NCI-H1417 treated with DMSO at 0.1 percent for 48 hours (cell line): ENCODE results near the gene CD68.
"Not testable (repeated sequence)": the region's sequence is repeated elsewhere in the genome, so short reads cannot be mapped to it uniquely, and the experiment has no call there.

ENCODE experiments used
- DNase-seq: peaks from one replicate; lab custom pipeline; 2025; lab: John Stamatoyannopoulos, UW

The CD68 gene

DNA sequence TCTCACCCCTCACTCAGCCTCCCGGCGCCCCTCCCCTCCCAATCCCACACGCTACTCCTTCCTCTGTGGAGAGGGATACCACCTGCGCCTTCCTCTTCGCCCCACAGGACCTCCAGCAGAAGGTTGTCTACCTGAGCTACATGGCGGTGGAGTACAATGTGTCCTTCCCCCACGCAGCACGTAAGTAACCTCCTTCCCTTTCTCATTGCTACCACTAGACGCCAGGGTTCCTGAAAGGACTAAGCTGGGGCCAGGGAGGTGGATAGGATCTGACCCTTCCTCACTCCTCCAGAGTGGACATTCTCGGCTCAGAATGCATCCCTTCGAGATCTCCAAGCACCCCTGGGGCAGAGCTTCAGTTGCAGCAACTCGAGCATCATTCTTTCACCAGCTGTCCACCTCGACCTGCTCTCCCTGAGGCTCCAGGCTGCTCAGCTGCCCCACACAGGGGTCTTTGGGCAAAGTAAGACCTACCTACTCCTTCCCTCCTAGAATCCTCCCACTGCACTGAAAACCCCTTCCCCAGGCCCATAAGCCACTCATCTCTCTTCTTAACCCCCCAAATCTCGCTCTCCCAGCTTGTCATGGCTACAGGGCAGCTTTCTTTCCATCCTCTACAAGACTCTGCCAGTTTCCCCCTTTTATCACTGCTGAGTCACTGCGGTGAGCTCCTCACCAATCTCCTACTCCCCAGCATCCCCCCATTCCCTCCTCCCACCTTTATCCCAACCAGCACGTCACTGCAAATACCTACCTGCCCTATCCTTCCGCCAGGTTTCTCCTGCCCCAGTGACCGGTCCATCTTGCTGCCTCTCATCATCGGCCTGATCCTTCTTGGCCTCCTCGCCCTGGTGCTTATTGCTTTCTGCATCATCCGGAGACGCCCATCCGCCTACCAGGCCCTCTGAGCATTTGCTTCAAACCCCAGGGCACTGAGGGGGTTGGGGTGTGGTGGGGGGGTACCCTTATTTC is 1.5 kb downstream of the CD68 start:
- DNase-seq = no peak

DNA sequence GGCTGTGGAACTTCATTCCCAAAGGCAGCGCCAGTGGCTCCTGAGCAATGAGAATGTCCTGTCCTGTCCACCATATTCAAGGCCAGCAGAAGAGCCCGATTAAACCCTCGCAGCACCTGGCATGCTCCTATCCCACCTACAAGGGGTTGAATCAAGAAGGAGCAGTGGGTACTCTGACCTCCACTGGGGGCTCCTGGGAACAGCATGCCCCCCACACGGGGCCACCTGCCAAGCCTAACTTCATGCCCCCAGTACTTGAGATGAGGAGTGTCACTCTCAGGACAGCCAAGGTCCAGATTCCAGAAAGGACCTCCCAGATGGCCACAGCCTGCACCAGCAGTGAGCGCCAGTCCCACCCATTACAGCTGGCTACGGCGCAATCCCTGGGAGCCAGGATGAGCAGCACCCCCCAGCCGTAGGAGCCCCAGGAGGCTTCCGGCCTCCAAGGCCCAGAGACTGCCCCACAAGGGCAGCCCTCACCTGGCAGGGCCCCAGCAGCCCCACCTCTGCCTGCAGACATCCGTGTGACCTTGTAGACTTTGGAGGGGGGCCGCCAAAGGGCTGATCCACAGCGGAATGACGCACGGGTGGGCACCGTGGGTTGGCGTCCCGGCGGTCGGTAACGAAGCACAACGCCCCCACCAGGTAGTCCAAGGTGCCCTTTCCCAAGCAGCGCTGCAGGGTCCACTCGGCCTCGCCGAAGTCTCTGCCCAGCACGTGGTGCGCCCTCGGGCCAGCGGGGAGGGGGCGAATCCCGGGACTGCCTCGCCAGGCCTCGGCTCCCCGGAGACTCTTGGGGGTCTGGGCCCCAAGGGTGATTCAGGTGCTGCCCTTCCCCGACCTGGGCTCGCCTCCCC is 3.2 kb downstream of the CD68 start:
- no peak for DNase-seq

DNA sequence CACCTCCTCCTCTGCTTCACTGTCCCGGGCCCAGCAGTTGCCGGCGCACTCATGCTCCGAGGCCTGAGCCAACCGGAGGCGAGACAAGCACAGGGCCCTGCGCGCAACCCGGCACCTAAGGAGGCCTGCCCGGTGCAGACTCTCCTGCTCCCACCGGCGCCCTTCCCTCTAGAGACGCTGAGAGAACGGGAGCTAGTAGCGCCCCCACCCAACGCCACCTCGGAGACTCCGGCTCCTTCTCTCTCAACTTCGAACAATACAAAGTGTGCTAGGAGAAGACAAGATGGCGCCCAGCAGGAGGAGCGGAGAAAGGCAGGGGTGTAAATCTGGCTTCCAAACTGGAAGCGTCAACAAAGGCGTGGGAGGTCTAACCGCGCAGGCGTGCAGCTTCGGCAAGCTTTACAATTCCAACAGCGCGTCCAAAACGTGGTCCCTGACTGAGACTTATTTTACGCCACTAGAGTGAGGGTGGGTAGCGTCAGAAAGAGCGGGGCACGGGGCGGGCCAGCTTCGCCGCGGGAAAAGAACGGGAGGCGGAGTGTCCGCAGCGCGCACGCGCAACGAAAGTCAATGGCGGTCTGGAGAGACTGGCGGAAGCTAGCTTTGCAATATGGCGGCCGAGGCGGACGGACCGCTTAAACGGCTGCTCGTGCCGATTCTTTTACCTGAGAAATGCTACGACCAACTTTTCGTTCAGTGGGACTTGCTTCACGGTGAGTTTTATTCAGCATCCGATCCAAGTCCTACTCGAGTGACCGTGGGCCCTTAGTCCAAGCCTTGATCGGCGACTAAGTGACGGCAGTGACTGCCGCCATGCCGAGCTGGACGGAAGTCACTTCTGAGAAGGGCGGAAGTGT is 4.0 kb downstream of the CD68 start, which contains the start of gene MPDU1:
Gene MPDU1, plus strand, starts transcription at position 600 of the 857 bp plus-strand sequence. Its CDS starts 11 bp downstream, at position 611.
- peak; percentile 87 for DNase-seq

DNA sequence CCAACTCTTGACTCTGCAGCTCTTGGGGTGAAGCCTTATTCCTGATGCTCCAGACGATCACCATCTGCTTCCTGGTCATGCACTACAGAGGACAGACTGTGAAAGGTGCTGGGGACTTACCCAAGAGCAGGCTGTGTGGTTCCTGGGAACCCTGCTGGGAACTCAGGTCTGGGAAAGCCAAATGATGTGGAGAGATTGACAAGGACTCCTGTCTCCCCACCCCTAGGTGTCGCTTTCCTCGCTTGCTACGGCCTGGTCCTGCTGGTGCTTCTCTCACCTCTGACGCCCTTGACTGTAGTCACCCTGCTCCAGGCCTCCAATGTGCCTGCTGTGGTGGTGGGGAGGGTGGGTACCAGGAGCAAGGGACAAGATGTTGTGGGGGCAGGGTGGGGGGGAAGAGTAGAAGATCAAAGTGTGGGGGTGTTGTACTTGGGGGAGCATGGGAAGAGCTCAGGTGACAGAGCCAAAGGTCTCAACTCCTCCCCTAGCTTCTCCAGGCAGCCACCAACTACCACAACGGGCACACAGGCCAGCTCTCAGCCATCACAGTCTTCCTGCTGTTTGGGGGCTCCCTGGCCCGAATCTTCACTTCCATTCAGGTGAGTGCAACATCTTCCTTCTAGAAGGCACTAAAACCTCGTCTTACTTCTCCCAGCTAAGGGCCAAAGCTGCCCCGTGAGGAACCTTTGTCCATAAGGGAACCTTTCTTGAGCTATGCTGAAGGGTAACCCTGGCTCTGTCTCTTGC is 7.4 kb downstream of the CD68 start:
- DNase-seq = no peak

DNA sequence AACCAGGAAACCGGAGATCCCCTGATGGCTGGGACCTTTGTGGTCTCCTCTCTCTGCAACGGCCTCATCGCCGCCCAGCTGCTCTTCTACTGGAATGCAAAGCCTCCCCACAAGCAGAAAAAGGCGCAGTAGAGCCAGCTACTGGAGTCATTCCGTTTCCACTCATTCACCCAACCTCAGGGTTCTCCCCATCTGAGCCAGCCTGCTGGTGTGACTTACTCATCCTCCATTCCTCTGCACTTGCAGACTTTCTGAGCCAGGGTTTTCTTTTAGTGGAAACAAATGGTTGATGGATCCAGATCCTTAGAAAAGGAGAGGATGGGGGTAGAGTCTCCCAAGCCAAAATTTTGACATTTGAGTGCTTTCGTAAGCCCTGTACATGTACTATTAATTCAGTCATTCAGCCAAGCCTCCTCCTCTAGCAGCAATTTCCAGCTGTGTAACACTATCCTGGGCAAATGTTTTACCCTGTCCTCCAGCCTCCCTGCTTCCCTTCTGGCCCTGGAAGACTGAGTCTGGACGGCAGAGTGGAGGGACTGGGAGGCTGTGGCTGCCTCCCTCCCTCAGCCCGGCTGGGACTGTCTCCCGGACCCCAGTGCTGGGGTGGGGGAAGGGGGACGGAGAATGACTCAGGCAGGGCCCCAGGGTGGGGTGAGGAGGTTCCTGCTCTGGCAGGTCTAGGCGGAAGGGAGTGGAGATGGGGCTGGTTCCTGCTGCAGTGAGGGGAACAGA is 8.1 kb downstream of the CD68 start:
- no peak for DNase-seq

DNA sequence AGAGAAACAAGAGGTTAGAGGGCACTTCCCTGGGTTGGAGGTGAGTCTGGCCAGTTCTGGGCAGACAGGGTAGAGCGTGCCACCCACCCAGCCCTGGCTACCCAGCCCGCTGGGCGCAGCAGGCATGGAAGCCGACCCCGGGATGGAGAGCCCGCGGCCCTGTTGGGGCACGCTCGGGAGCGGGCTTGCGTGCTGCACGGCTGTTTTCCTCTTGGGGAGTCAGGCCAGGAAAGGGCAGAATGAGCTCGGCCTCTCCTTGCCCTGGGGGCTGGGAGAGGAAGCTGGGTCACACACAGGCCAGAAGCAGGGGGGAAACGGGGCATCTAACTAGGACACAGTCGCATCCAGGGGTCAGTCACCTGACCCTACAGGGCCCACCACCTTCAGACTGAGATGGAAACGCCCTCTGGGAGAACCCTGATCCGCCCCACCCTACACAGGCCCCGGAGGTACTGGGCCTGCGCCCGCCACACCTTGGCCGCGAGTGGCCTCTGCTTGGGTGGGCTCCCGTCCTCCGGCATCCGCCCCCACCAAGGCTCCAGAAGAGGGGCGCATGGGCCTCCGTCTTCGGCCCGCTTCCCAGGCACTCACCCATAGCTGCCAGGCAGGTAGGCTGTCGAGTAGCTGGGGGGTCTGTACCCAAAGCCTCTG is 9.2 kb downstream of the CD68 start:
- DNase-seq = no peak

DNA sequence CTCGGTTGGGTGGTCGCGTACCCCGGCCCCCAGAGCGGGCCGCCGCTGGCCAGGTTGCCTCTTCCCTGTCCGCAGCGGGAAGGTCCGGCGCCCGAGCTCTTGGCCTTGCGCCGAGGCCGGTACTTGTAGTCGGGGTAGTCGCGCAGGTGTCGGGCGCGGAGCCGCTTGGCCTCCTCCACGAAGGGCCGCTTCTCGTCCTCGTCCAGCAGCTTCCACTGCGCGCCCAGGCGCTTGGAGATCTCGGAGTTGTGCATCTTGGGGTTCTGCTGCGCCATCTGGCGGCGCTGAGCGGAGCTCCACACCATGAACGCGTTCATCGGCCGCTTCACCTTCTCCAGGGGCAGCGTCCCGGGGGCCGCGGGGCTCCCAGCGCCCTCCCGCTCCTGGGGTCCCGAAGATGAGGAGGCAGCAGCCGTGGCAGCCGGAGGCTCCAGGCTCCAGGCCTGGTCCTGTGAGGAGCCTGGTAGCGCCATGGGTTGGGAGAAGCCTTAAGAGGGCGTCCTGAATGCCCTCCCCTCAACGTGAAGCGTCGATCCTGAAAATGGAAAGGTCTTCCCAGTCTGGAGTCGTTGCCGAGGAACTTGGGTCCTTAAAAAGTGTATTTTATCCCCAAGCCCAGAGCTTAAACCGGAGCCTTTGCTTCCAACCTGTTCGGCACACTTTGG is 9.9 kb downstream of the CD68 start:
- DNase-seq = no peak

DNA sequence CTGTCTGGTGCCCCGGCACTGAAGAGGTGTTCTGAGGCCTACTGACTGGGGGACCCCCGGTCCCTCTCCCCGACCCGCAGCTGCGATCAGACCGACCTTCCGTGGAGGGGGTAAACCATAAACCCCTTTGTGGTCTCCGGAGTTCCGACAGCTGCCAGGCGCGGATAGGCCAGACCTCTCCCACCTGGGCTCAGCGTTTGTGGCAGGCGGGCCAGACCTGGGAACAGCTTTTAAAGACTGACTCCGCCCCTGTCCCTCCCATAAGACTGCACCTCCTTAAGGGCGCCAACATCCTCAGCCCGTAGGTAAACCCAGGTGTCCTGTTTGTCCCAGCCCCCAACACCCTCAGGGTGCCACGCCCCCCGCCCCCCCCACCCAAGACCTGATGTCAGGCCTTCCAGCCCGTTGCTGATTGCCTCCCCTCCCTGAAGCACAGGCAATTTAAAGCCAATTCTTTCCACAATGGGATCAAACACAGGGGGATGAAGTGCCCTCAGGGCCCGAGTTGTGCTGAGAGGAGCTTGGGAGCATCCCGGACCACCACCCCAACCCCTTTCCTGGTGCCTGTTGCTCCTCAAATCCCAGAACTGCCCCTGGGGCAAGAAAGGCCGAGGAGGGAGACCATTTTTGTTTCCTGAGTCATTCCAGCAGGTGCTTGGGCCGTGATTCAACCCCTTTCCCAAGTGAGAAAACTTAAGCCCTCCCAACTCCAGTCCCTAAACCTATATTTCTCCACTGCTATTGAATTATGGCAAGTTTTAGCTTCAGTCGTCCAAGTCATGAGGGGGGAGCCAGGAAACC is 10.7 kb downstream of the CD68 start, which contains the start of gene SOX15:
Gene SOX15, minus strand, starts transcription at position 204 of the 801 bp plus-strand sequence. CDS start 418 bp downstream, outside the sequence.
- no peak for DNase-seq

DNA sequence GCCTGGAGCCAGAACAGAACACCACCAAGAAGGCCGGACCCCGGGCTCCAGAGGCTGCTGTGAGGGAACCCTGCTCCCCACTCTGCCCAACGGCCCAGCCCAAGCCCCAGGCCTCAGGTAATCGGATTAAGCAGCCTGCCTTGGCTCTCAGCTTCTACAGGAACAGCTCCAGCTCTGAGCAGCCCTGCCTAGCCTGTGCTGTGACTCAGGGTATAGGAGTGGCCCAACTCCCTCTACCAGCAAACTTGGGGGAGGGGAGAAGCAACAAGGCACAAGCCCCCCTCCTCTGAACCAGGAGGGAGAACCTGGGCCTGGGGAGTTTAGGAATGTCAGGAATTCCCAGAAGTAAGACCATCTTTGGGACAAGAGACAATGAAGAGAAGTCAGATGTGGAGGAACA is 11.3 kb downstream of the CD68 start:
- DNase-seq = no peak

DNA sequence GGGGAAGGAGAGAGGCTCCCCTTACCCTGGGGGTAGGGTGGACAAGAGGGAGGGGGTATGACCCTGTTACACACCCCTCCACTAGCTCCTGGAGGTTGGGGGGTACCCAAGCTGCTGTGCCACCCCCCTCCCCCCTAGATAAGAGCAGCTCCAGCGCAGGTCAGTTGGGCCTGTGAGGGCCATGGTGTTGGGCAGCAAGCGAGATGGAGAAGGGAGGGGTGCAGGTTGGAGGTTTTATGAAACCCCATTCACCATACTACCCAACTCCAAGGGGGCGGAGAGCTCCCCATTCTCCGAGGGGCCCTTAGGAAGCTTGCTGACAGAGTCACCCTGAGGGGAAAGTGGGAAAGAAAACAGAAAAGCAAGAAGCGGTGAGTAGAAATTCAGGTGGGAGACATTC is 12.2 kb downstream of the CD68 start:
- no peak for DNase-seq

DNA sequence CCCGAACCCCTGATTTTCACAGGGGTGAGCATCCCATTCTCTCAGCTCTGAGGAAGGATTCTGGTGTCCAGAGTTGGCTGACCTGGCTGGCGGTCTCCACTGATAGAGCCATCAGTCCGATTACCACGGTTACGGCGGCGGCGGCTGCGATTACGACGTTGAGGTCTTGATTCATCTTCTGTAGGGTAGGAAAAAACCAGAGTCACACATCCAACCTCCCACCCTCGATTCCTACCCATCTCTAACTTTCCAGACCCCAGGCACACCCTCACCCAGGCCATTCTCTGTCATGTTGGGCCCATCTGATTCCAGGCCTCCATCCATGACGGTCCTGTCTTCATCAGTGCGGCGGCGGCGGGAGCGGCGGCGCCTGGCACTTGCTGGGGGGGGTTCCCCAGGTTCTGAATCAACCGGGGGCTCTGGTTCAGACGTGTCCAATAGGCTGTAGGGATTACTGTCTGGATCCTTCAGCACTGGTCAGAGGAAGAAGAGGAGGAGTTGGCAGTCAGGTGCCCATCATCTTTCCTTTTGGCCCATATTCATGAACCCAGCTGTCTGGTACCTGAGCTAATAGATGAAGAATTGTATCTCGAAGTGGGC is 13.1 kb downstream of the CD68 start:
- no peak for DNase-seq

DNA sequence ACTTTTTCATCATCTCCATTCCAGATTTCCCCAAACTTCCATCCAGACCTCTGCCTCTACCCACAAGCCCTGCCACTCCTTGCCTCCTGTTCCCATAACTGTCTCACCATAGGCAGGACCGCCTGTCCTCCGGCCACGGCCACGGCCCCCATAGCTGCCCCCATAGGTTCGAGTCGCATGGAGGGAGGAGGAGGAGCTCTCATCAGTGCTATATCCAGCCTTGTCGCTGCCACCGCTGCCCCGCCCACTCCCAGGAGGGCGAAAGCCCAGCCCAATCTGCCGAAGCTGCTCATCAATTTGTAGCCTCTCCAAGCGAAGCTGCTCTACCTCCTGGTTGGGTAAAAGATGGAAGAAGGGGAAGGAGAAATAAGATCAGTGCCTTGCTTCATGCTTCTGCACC is 13.9 kb downstream of the CD68 start:
- DNase-seq = no peak

DNA sequence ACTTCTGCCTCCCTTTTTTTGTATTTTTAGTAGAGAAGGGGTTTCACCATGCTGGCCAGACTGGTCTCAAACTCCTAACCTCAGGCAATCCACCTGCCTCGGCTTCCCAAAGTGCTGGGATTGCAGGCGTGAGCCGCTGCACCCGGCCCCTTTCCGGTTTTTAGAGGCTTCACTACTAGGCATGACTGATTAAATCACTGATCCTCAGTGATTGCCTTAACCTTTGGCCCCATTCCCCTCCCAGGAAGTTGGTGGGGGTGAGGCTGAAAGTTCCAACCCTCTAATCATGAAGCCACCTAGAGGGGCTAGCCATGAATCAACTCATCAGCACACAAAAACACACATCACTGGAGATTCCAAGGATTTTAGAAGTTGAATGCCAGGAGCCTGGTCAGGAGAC is 18.1 kb downstream of the CD68 start:
- DNase-seq = not testable (repeated sequence)

DNA sequence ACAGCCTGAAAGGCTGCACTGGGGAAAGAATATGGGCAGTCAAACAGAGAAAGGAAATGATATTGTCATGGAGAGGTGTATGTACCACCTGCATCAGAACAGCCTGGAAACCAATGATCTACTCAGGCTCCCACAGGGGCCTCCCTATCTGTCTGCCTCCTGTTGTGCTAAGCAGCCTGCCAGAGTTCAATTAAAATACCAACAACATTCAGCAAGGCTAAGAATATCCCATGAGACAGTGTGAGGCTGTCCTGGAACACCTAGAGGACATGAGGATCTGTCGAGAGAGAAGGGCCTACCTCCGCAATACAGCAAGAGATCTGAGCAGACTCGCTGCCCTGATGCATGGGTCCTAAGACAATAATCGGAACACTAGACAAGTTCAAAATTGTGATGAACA is 26.8 kb downstream of the CD68 start:
- no peak for DNase-seq

DNA sequence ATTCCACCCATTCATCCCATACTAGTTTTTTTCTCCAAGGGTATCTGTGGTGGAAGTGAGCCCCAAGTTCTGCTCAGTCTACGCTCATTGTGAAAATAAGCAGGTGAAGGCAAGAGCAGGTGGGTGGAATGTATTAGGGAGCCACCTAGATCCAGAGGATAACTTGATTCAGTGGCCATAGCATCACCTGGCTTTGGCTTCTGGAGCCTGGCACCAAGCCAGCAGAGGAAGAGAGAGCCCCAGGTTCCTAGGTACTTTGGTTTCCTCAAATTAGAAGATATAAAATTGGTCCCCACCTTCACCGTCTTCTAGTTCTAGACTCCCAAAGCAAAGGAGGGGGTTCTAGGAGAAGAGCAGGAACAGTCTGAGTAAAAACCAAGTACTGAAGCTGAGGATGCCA is 31.2 kb downstream of the CD68 start:
- DNase-seq = no peak

DNA sequence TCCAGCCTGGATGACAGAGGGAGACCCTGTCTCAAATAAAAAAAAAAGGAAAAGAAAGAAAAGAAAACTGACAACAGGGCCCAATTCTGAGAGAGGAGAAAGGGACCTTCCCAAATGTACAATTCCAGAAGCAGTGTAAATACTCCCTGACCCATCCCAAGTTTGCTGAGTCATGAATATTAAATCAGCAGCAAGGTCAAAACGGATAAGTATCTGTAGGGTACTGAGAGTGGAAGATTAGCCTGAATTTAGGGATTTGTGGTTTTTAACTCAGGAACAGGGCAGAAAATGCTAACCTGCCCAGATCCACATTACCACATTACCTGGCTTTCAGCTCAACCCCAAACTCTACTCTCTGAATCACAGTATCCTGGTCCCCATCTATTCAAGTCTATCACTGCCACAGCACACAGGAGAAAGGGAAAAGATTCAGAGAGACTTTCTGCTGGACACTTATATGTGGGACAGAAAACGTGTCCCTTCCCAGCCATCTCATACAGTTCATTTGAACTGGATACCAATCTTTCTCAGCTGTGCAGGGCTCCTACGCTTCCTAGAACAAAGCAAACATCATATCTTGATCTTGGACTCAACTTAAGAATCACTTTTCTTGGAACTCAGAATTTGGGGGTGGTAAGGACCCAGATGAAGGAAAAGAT is 32.3 kb downstream of the CD68 start:
- no peak for DNase-seq

DNA sequence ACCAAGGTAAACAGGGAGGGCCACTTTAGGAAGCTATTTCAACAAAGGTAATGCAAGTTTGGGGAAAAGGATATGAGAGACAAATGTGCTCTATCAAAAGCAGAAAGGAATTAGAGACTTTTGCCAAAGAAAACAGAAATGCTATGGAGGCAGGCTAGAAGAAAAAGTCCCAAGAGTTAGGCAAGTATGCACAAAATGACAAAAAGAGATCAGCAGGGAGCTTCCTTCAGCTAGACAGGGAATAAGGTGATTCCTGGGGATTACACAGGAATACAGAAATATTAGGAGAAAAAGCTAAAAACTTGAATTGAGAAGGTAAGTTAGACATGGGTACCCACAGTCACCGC is 32.8 kb downstream of the CD68 start:
- DNase-seq = no peak
